Transverse colon (tissue), 4 donors: Measurements from ENCODE around the gene CCDC3. TPM values are rescaled to one million over a fixed set of nuclear protein-coding genes. Genes with fewer than 3 reads are reported as not detected.

ENCODE experiments used
- DNase-seq: peaks from one replicate; pipeline ENCODE4 v3.0.0-alpha.2; 2019
- H3K27ac ChIP-seq, 4 donors: fragments of 200-600 bp; sonication (generic); 2 replicates each; pipeline ENCODE4 v1.5.1; 2016 to 2018; ENCODE audit warnings: inconsistent platforms in 4 of 4
- H3K27me3 ChIP-seq: fragments of 200-600 bp; sonication (generic); 2 replicates; pipeline ENCODE4 v1.5.1; 2017; ENCODE audit warnings: inconsistent platforms
- H3K36me3 ChIP-seq, 4 donors: fragments of 200-600 bp; sonication (generic); 2 replicates each; pipeline ENCODE4 v1.5.1; 2017 to 2019; ENCODE audit warnings: inconsistent platforms in 4 of 4
- H3K4me1 ChIP-seq, 4 donors: fragments of 200-600 bp; sonication (generic); 2 replicates each; pipeline ENCODE4 v1.5.1; 2017 to 2020; ENCODE audit warnings: inconsistent platforms in 4 of 4
- H3K4me3 ChIP-seq, 4 donors: fragments of 200-600 bp; sonication (generic); 1 replicate in 1 of 4; 2 replicates in 3 of 4; pipeline versions ENCODE4 v1.5.1 to v1.6.1; 2017 to 2019; ENCODE audit warnings: inconsistent platforms in 4 of 4
- H3K9me3 ChIP-seq, 2 donors: fragments of 200-600 bp; sonication (generic); 2 replicates each; pipeline ENCODE4 v1.5.1; 2017 to 2019; ENCODE audit warnings: inconsistent platforms in 2 of 2
- CTCF ChIP-seq, 5 experiments: fragments of 200-600 bp in 3 of 5; fragments of 450-650 bp in 2 of 5; sonication (generic) in 3 of 5; IDR thresholded peaks; 1 replicate in 2 of 5; 2 replicates in 3 of 5; pipeline ENCODE4 v1.5.1; 2016 to 2017; ENCODE audit warnings: antibody characterized with exemption in 5 of 5, inconsistent platforms in 3 of 5, mild to moderate bottlenecking in 2 of 5, moderate library complexity in 1 of 5
- EP300 ChIP-seq: sonication (generic); formaldehyde crosslinking; IDR thresholded peaks from one replicate; pipeline ENCODE4 v1.6.1; 2017; ENCODE audit warnings: antibody characterized with exemption, low read depth
- POLR2A ChIP-seq: fragments of 450-650 bp; IDR thresholded peaks from one replicate; pipeline ENCODE4 v1.6.1; 2016; ENCODE audit warnings: antibody characterized with exemption, mild to moderate bottlenecking, moderate library complexity
- POLR2AphosphoS5 ChIP-seq, 3 donors: sonication (generic); formaldehyde crosslinking; IDR thresholded peaks; one replicate each; pipeline ENCODE4 v1.6.1; 2016; ENCODE audit warnings: antibody characterized with exemption in 3 of 3
- WGBS, 2 donors: methylation state at CpG; one replicate each; pipeline ENCODE4 v1.1.5; 2018; ENCODE audit warnings: low coverage in 1 of 2; 5-methylcytosine and 5-hydroxymethylcytosine counted together
- in situ Hi-C, 4 donors: fragments of 200-750 bp; cut with MboI; loops; one replicate each; pipeline versions ENCODE4 v1.15.0 to v1.15.1; 2017; ENCODE audit warnings: low sequenced_read_pairs in 3 of 4, low pct_ligation_motif_present in 1 of 4, low pct_unique_long_range_greater_than_20kb in 1 of 4
- intact Hi-C: fragments of 100-400 bp; cut with DNase I; formaldehyde crosslinking; loops from one replicate; pipeline ENCODE4 v1.15.1; 2023; ENCODE audit warnings: low total_unique reads
- total RNA-seq, 4 donors: library from RNA; depleted of rRNA; stranded (reverse); fragments of >200 nt; gene quantifications; one replicate each; pipeline ENCODE4 v1.1.0, GENCODE V29; 2016

CCDC3 gene
- total RNA-seq, 4 donors from 2014 or later = 0.75 to 2.2 (median 1.3) TPM

GRCh38 chr10:12944931-12945330, 56.6 kb downstream of the CCDC3 start:
- no peak for DNase-seq
- intact Hi-C loops (no loop called here), in situ Hi-C loops (no loop called here)
- TF ChIP-seq EP300 (no peak), CTCF (IDR thresholded peaks at IDR 0.05) (no peak), POLR2AphosphoS5 (IDR thresholded peaks at IDR 0.05) (no peak), POLR2A (no peak)
- no peaks in the 10 kb centered on the region for H3K4me1 ChIP-seq
- no peaks in the 10 kb centered on the region for H3K36me3 ChIP-seq
- no peak overlapping the region for H3K27ac ChIP-seq
- no peak overlapping the region for H3K4me3 ChIP-seq
- 67 to 92% methylated on average over 1 of the region's 1 CpG for WGBS, 2 donors
- no peaks in the 10 kb centered on the region for H3K27me3 ChIP-seq
- H3K9me3 ChIP-seq = no peaks in the 10 kb centered on the region

DNA sequence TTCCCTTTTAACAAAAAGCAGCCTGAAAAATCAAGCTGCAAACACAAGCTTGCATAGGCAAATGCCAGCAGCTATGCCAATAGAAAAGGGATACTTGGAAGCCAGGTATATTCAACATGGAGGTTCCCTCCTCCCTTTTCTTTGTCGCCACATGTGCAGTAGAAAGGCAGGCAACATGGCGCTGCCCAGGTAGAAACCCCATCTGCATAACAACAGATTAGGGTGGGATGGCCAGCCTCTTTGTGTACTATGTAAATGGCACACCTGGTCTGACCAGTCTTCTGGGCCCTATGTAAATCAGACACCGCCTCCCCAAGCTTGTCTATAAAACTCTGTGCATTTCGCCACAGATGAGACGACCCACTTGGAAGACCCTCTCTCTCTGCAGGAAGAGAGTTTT, 58.1 kb downstream of the CCDC3 start:
- Histone ChIP-seq H3K27ac (no peak overlapping the region), H3K4me3 (no peak overlapping the region), H3K4me1 (no peaks in the 10 kb centered on the region), H3K9me3 (no peaks in the 10 kb centered on the region), H3K36me3 (no peaks in the 10 kb centered on the region), H3K27me3 (no peaks in the 10 kb centered on the region)
- no peak for DNase-seq
- intact Hi-C loops (no loop called here), in situ Hi-C loops (no loop called here)
- WGBS, 2 donors = 86 to 96% methylated on average over 3 to 5 of the region's 5 CpGs
- no peak for TF ChIP-seq POLR2A
- no peak for TF ChIP-seq POLR2AphosphoS5 (IDR thresholded peaks at IDR 0.05)
- TF ChIP-seq CTCF (IDR thresholded peaks at IDR 0.05) = no peak
- no peak for TF ChIP-seq EP300

DNA sequence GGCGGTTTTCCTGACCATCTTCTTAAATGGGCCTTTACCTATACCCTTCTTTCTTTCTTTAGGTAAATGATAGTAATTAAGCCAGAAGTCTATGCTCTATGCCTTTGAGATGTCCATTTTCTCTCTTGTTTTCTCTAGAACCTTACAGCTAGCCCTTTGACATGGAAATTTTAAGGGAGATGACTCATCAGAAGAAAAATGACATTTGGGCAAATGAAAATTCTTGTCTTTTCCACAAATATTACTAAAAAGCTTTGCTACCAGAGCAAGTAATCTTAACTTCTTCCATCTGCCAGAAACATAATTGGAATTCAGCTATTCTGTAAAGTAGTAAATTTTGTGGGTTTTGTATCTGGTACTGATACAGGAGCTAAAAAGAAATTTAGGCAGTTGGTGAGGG, 59.5 kb downstream of the CCDC3 start:
- Histone ChIP-seq H3K4me3 (no peak overlapping the region), H3K27ac (no peak overlapping the region), H3K9me3 (no peaks in the 10 kb centered on the region), H3K4me1 (no peaks in the 10 kb centered on the region), H3K27me3 (no peaks in the 10 kb centered on the region), H3K36me3 (no peaks in the 10 kb centered on the region)
- in situ Hi-C loops = no loop called here
- no peak for DNase-seq
- WGBS, 2 donors = 89 to 100% methylated on average over 1 of the region's 1 CpG
- TF ChIP-seq CTCF (IDR thresholded peaks at IDR 0.05) (no peak), POLR2AphosphoS5 (IDR thresholded peaks at IDR 0.05) (no peak), POLR2A (no peak), EP300 (no peak)
- intact Hi-C loops = no loop called here

GRCh38 chr10:12940791-12941190, 60.7 kb downstream of the CCDC3 start:
- no peak for DNase-seq
- 67% methylated on average over 5 of the region's 5 CpGs; no CpG with 5 or more reads in 1 of the 2 donors for WGBS, 2 donors

More at GRCh38 chr10:12940791-12941190, 60.7 kb downstream of the CCDC3 start:
- no peak overlapping the region for H3K4me3 ChIP-seq
- no peaks in the 10 kb centered on the region for H3K9me3 ChIP-seq
- intact Hi-C loops = no loop called here
- in situ Hi-C loops = no loop called here
- no peaks in the 10 kb centered on the region for H3K4me1 ChIP-seq
- TF ChIP-seq EP300 (no peak), POLR2A (no peak), CTCF (IDR thresholded peaks at IDR 0.05) (no peak), POLR2AphosphoS5 (IDR thresholded peaks at IDR 0.05) (no peak)
- no peaks in the 10 kb centered on the region for H3K27me3 ChIP-seq
- H3K27ac ChIP-seq = no peak overlapping the region
- no peaks in the 10 kb centered on the region for H3K36me3 ChIP-seq
